Measurements from ENCODE around the gene AATK.

Gene AATK

GRCh38 chr17:81179861-81180260, 13.8 kb upstream of the AATK start:
- DNase-seq, result no peak

DNA sequence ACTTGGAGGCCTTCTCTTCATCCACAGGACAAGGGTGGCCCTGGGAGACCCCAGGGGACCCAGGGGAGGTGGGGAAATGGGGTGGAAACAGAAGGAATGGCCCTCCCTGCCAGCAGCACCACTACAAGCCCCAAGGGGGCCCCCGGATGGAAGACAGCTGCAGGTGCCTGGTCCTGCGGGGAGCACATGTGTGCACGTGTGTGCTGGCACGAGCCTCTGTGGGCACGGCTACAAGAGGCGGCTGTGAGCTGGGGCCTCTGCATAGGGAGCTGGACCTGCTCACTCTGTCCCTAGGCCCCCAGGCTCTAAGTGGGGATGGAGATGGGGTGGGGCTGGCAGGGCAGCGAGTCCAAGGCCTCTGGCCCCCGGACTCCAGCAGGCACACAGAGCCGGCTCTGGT, 13.2 kb upstream of the AATK start:
- DNase-seq, result no peak

DNA sequence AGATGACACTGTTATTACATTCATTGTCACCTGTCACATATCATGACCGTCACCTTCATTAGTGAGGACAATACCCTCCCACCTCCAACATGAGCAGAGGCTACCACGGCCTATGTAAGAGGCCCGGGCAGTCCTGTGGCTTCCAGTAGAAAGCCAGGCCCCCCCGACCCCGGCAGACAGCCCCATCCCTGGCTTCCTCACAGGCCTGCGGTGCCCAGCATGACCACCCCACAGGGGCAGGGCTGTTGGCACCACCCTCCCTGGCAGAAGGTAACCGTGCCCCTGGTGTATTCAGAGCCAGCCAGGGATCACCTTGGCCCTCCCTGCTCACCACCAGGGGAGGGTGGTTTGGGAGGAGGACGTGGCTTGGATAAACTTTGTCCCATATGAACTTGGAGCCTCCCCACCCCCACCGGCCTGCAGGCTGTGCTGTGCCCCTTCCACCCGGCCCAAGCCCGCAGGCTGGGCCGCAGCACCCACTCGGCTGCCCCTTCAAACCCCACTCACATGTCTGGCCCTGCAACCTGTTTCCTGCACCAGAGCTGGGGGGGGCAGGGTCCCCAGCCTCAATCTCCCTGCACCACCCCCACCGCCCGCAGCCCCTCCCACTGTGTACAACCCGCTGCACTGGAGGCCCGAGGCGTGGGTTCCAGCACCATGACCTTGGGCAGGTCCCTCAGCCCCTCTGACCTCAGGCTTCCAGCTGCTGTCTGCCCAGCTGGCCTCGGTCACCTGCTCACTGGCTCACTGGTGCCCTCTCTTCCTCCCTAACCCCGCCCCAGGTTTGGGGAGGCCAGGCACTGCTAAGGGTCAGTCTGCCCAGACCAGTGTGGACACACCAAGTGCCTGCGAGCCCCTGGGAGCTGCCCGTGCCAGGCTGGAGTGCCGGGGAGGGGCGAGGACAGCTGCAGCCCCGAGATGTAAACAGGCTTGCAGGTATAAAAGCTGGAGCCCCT, 12.4 kb upstream of the AATK start:
- DNase-seq, result no peak

- no peak for DNase-seq
Observed at GRCh38 chr17:81176666-81177065, 10.6 kb upstream of the AATK start.

- DNase-seq, result no peak
Observed at GRCh38 chr17:81173762-81174155, 7.7 kb upstream of the AATK start.

GRCh38 chr17:81173052-81173761, 7.2 kb upstream of the AATK start:
- no peak for DNase-seq

DNA sequence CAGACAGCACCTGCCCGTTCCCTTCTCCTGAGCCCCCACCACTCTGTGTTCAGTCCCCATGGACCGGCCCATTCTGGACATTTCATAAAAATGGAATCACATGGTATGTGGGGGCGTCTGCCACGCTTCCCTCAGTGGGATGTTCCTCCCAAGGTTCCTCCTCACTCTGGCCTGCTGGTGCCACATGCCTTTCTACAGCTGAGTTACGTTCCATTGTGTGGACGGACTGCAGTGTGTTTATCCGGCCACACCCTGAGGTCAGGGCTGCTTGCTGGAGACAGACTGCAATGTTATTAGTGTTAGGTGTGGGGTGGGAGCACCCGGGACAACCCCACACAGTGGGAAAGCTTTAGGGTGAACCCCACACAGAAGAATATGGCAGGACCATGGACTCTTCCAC, 5.9 kb upstream of the AATK start:
- DNase-seq, result no peak

GRCh38 chr17:81170727-81171494, 4.9 kb upstream of the AATK start:
- no peak for DNase-seq

- DNase-seq, result no peak
Observed at GRCh38 chr17:81169870-81170309, 3.9 kb upstream of the AATK start.

DNA sequence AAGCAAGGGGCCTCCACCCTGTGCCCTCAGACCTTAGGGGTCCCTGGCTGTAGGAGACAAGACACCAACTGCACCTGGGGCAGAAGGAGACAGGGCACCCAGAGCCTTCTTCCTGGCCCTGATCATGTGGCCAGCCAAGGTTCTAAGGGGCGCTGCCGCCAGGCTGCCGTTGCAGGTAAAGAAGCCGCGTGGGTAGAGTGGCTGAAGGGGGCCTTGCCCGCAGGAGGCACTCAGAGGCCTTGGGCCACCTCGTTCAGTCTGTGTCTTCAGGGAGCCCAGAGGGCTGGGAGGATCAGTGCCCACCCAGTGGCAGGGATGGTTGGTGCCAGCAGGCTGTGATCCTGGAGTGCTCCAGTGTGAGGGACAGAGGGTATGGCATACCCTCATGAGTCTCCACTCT, 1.6 kb upstream of the AATK start:
- no peak for DNase-seq

DNA sequence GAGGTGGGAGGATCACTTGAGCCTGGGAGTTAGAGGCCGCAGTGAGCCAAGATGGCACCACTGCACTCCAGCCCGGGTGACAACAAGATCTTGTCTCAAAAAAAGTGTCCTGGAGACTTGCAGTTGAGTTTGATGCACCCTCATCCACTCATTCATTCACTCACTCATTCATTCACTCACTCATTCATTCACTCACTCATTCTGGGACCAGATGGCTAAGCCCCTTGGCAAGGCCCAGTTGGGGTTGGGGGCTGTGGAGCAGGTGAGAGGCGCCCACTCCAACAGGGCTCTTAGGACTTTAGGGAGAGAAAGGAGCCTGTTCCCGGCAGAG, 1.1 kb upstream of the AATK start:
- no peak for DNase-seq

- DNase-seq, result no peak
Observed at GRCh38 chr17:81165246-81166032, 582 bp downstream of the AATK start, which contains the start of gene PVALEF. PVALEF (plus strand) TSS chr17:81165507; CDS start chr17:81181227, 15,720 bp downstream.

DNA sequence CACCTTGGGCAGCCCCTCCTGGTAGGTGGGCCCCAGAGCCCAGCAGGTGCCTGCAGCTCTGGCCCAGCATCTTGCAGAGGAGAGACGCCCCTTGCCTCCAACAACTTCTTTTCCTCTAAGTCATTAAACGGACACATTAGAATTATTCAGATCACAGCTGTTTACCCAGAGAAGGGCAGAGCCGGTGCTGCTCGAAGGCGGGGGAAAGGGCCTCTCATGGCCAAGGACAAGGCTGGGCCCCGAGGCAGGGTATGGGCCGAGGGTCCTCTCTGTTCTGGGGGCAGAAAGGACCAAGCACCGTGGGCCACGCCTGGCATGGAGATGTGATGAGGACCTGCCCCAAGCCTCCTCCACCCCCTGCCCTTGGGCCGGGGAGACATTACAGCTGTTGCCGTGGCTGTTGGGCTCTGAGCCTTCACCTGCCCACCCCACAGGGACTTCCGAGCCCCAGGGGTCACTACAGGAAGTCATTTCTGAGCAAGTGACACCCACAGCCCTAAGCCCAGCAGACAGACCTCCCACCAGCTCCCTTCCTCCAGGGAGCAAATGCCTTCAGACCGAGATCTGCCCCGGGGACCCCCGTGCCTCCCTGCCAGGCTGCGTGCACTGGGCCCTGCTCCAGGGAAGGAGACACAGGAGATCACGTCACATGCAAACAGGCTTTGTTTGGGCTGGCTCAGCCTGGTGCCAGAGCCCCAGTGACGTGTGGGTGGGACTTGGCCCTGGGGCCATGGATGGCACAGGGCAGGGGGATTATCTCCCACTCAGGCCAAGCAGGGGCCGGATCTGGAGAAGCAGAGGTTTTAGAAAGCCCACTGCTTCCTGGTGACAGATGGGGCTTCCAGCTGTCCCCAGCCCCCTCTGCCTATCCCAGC, 1.4 kb downstream of the AATK start:
- no peak for DNase-seq

DNA sequence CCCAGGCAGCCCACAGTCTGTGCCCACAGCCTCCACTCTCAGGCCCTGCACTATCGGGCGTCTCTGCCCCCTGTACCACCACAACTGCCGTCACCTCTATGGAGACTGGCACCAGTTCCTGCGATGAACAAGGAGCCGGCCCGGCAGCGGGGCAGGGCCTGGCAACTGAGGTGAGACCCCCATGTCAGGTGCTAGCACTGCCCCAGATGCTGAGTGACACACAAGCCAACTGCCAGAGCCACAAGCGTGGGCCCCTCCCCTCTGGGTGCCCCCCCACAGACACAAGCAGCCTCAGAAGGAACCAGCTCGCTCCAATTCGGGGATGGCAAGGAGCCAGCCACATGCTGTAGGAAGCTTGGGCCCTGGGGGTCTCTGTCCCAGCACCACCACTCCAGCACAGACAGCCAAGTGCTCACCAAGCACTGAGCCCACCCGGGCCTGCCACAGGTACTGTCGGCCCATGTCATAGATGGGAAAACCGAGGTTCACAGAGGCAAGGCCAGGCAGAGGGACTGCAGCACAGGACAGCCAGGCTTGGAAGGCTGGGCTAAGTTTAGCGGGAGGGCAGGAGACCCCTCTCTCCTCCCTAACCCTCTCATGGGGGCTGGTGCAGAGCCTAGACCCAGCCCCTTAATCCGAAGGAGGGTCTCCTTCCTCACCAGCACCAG, 2.2 kb downstream of the AATK start:
- DNase-seq, result no peak

DNA sequence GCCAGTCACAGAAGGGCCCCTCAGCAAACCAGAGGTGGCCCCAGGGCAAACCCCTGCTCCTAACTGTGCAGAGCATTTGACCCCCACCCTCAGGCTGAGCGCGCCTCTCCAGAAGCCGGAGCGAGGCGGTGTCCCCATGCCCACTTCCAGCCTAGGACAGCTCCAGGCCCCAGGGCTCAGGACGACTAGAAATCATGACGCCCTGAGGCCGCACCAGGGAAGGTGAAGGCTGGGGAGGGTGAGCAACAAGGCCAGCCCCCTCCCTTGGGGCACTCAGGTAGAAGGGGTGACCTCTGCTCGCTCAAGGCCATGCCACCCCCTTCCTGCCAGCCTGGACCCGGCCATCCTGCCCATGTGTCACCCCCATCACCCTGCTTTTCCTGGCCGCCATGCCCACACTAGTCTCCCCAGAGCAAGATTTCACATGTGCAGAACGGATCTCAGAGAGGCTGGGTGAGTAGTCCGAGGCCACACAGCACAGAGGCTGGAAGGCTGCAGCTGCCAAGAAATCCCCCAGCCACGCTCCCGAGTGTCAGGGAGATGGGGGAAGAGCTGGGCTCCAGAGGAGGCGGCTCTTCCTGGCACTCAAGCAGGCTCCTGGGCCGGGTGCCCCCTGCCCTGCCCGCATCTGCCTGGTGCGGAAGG, 2.8 kb downstream of the AATK start:
- no peak for DNase-seq

GRCh38 chr17:81162491-81162890, 3.5 kb downstream of the AATK start:
- DNase-seq, result no peak

DNA sequence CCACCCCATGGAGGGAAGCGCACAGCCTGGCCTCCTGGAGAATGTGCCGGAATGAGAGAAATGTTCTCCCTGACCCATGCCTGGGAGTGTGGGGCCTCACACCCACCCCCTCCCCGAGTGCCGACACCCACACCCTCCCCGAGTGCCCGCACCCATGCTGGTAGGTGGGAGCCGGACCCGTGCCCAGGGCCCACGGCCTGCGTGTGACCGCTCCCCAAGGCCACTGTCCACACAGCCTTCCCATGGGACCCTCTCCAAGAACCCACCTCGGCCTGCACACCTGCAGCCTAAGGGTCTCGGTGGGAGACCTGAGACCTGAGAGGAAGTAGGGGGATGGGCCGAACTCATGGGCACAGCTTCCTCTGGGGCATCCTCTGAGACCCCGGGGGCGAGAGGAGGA, 4.0 kb downstream of the AATK start:
- no peak for DNase-seq

- no peak for DNase-seq
Observed at GRCh38 chr17:81161536-81161935, 4.5 kb downstream of the AATK start.

- DNase-seq, result no peak
Observed at GRCh38 chr17:81160747-81161453, 5.1 kb downstream of the AATK start.

- DNase-seq, result no peak
Observed at GRCh38 chr17:81160306-81160705, 5.7 kb downstream of the AATK start.

All from NCI-H510A treated with DMSO at 0.1 percent for 48 hours (cell line).